OCI-LY7 (cell line): ENCODE measurements around the gene GPRASP3.

Experiments used
- EZH2phosphoT487 ChIP-seq: fragments of 200-600 bp; sonication (generic); IDR thresholded peaks from 2 replicates; pipeline ENCODE4 v1.6.1; 2018; ENCODE audit warnings: low read depth, borderline replicate concordance, mild to moderate bottlenecking, mixed run types, antibody characterized with exemption, low read length, moderate library complexity, mixed read lengths
- TF ChIP-seq, protein P1 (sequence below): fragments of 200-600 bp; sonication (generic); conservative IDR thresholded peaks from 2 replicates; pipeline ENCODE4 v1.5.1; 2014; ENCODE audit warnings: mild to moderate bottlenecking, antibody characterized with exemption, low read length, moderate library complexity, mixed read lengths

- TF ChIP-seq, protein P1, sequence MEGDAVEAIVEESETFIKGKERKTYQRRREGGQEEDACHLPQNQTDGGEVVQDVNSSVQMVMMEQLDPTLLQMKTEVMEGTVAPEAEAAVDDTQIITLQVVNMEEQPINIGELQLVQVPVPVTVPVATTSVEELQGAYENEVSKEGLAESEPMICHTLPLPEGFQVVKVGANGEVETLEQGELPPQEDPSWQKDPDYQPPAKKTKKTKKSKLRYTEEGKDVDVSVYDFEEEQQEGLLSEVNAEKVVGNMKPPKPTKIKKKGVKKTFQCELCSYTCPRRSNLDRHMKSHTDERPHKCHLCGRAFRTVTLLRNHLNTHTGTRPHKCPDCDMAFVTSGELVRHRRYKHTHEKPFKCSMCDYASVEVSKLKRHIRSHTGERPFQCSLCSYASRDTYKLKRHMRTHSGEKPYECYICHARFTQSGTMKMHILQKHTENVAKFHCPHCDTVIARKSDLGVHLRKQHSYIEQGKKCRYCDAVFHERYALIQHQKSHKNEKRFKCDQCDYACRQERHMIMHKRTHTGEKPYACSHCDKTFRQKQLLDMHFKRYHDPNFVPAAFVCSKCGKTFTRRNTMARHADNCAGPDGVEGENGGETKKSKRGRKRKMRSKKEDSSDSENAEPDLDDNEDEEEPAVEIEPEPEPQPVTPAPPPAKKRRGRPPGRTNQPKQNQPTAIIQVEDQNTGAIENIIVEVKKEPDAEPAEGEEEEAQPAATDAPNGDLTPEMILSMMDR: no peak
- no peak for TF ChIP-seq EZH2phosphoT487
These were observed 44.7 kb downstream of the GPRASP3 start for GRCh38 chrX:102765217-102765616.
